Smooth muscle cell (in vitro differentiated cells): ENCODE data around the gene SSX2IP. TPM values are rescaled to one million over a fixed set of nuclear protein-coding genes. Genes with fewer than 3 reads are reported as not detected.

ENCODE experiments used
- DNase-seq: peaks from one replicate; lab custom pipeline; 2025; ENCODE audit not compliant: unreplicated experiment; lab: John Stamatoyannopoulos, UW
- H2AFZ ChIP-seq: fragments of 200-600 bp; sonication (generic); 2 replicates; pipeline ENCODE4 v1.6.0; 2016; ENCODE audit warnings: antibody characterized with exemption, low read depth, mild to moderate bottlenecking
- H3F3A ChIP-seq: fragments of 200-600 bp; sonication (generic); 2 replicates; pipeline ENCODE4 v1.6.0; 2017; ENCODE audit warnings: antibody characterized with exemption, low read depth
- H3K27ac ChIP-seq: fragments of 200-600 bp; sonication (generic); 2 replicates; pipeline ENCODE4 v1.5.1; 2016; ENCODE audit warnings: low read depth, mild to moderate bottlenecking
- H3K27me3 ChIP-seq: fragments of 200-600 bp; sonication (generic); 2 replicates; pipeline ENCODE4 v1.6.1; 2016; ENCODE audit warnings: low read depth, mild to moderate bottlenecking
- H3K36me3 ChIP-seq: fragments of 200-600 bp; sonication (generic); 2 replicates; pipeline ENCODE4 v1.5.1; 2016; ENCODE audit warnings: low read depth
- H3K4me1 ChIP-seq: fragments of 200-600 bp; sonication (generic); 2 replicates; pipeline ENCODE4 v1.5.1; 2016; ENCODE audit warnings: low read depth
- H3K4me2 ChIP-seq: fragments of 200-600 bp; sonication (generic); 2 replicates; pipeline ENCODE4 v1.6.0; 2016; ENCODE audit warnings: mild to moderate bottlenecking
- H3K4me3 ChIP-seq: fragments of 200-600 bp; sonication (generic); 2 replicates; pipeline ENCODE4 v1.5.1; 2016; ENCODE audit warnings: mild to moderate bottlenecking
- H3K79me2 ChIP-seq: fragments of 200-600 bp; sonication (generic); 2 replicates; pipeline ENCODE4 v1.6.0; 2016; ENCODE audit warnings: low read depth, mild to moderate bottlenecking
- H3K9ac ChIP-seq: fragments of 200-600 bp; sonication (generic); 2 replicates; pipeline ENCODE4 v1.6.0; 2016; ENCODE audit warnings: low read depth
- H3K9me3 ChIP-seq: fragments of 200-600 bp; sonication (generic); replicated peaks from 2 replicates; pipeline ENCODE4 v1.5.1; 2016; ENCODE audit warnings: low read depth
- H4K20me1 ChIP-seq: fragments of 200-600 bp; sonication (generic); 2 replicates; pipeline ENCODE4 v1.6.0; 2016; ENCODE audit warnings: low read depth
- CTCF ChIP-seq: fragments of 200-600 bp; sonication (generic); IDR thresholded peaks from 2 replicates; pipeline ENCODE4 v1.5.1; 2017; ENCODE audit warnings: borderline replicate concordance, mild to moderate bottlenecking, antibody characterized with exemption; ENCODE audit not compliant: insufficient read depth, poor library complexity, severe bottlenecking
- WGBS: methylation state at CpG from one replicate; pipeline ENCODE4 v1.1.7; 2016; ENCODE audit warnings: low lambda C conversion rate; 5-methylcytosine and 5-hydroxymethylcytosine counted together
- polyA plus RNA-seq: library from polyadenylated mRNA; unstranded; fragments of >200 nt; fragmentation: Nextera tagmentation; extraction: Ambion mirVana; gene quantifications from 2 replicates; pipeline ENCODE4 v1.2.1, GENCODE V29; 2016
- total RNA-seq: library from RNA; depleted of rRNA; stranded (reverse); fragments of >200 nt; gene quantifications from 2 replicates; pipeline ENCODE4 v1.2.3, GENCODE V29; 2014

The SSX2IP gene
- total and polyA plus RNA-seq, 2 experiments from 2014 or later, result 27.4 to 69.7 TPM

- H3K27me3 ChIP-seq, result no peaks in the 10 kb centered on the region
- no peak overlapping the region for H2AFZ ChIP-seq
- TF ChIP-seq CTCF, result no peak
- H3K36me3 ChIP-seq, result no peaks in the 10 kb centered on the region
- no peak overlapping the region for H3K27ac ChIP-seq
- H3K9ac ChIP-seq, result no peak overlapping the region
- WGBS, result 94% methylated on average over 2 of the region's 2 CpGs
- no peak overlapping the region for H3K4me2 ChIP-seq
- H4K20me1 ChIP-seq, result peaks cover 84% of the 10 kb centered on the region
- peaks cover 100% of the 10 kb centered on the region for H3K79me2 ChIP-seq
- no peak for DNase-seq
- peaks cover 20% of the 10 kb centered on the region for H3K4me1 ChIP-seq
- no peaks in the 10 kb centered on the region for H3K9me3 ChIP-seq
- H3K4me3 ChIP-seq, result no peak overlapping the region
- H3F3A ChIP-seq, result no peaks in the 10 kb centered on the region
These were observed 6.8 kb downstream of the SSX2IP start for GRCh38 chr1:84683508-84683907.

GRCh38 chr1:84682047-84682446 lies 8.2 kb downstream of the SSX2IP start:
- Histone ChIP-seq H3K79me2 (peaks cover 100% of the 10 kb centered on the region), H3K36me3 (no peaks in the 10 kb centered on the region), H4K20me1 (peaks cover 82% of the 10 kb centered on the region), H3K4me1 (peaks cover 7% of the 10 kb centered on the region), H3K4me3 (no peak overlapping the region), H3F3A (no peaks in the 10 kb centered on the region), H3K9ac (no peak overlapping the region), H3K27ac (no peak overlapping the region), H3K27me3 (no peaks in the 10 kb centered on the region), H2AFZ (no peak overlapping the region), H3K9me3 (no peaks in the 10 kb centered on the region), H3K4me2 (no peak overlapping the region)
- DNase-seq, result no peak
- 100% methylated on average over 5 of the region's 5 CpGs for WGBS
- no peak for TF ChIP-seq CTCF

GRCh38 chr1:84677415-84678099 lies 12.7 kb downstream of the SSX2IP start:
- H3K79me2 ChIP-seq, result peaks cover 100% of the 10 kb centered on the region
- H3K27me3 ChIP-seq, result no peaks in the 10 kb centered on the region
- no peaks in the 10 kb centered on the region for H3K36me3 ChIP-seq
- no peak for TF ChIP-seq CTCF
- H3K9ac ChIP-seq, result no peak overlapping the region
- no peak overlapping the region for H2AFZ ChIP-seq
- H3K27ac ChIP-seq, result no peak overlapping the region
- no peaks in the 10 kb centered on the region for H3F3A ChIP-seq
- no peak overlapping the region for H3K4me2 ChIP-seq
- no peaks in the 10 kb centered on the region for H3K9me3 ChIP-seq
- H4K20me1 ChIP-seq, result peaks cover 79% of the 10 kb centered on the region
- no peak overlapping the region for H3K4me3 ChIP-seq
- H3K4me1 ChIP-seq, result peaks cover 11% of the 10 kb centered on the region
- no peak for DNase-seq
- WGBS, result 85% methylated on average over 7 of the region's 7 CpGs

GRCh38 chr1:84675631-84676030 lies 14.6 kb downstream of the SSX2IP start:
- TF ChIP-seq CTCF, result no peak
- Histone ChIP-seq H4K20me1 (peaks cover 73% of the 10 kb centered on the region), H3F3A (no peaks in the 10 kb centered on the region), H3K36me3 (no peaks in the 10 kb centered on the region), H3K27me3 (no peaks in the 10 kb centered on the region), H3K79me2 (peaks cover 100% of the 10 kb centered on the region), H3K4me3 (no peak overlapping the region), H2AFZ (no peak overlapping the region), H3K27ac (no peak overlapping the region), H3K4me2 (no peak overlapping the region), H3K4me1 (peaks cover 11% of the 10 kb centered on the region), H3K9me3 (no peaks in the 10 kb centered on the region), H3K9ac (no peak overlapping the region)
- WGBS, result 93% methylated on average over 4 of the region's 4 CpGs
- no peak for DNase-seq
